Gastrocnemius medialis (tissue), 4 donors: ENCODE results near the gene PAPOLA.

Experiments used
- POLR2A ChIP-seq, 2 donors: fragments of 450-650 bp; IDR thresholded peaks; one replicate each; pipeline ENCODE4 v1.6.1; 2017; ENCODE audit warnings: antibody characterized with exemption in 2 of 2, mild to moderate bottlenecking in 2 of 2, moderate library complexity in 2 of 2
- TF ChIP-seq, protein P1 (sequence below), 5 experiments: fragments of 450-650 bp in 3 of 5; fragments of 200-600 bp in 2 of 5; sonication (generic) in 2 of 5; IDR thresholded peaks in 4 of 5; conservative IDR thresholded peaks in 1 of 5; 1 replicate in 4 of 5; 2 replicates in 1 of 5; pipeline ENCODE4 v1.5.1; 2016 to 2019; ENCODE audit warnings: antibody characterized with exemption in 5 of 5, mild to moderate bottlenecking in 3 of 5, moderate library complexity in 3 of 5

DNA sequence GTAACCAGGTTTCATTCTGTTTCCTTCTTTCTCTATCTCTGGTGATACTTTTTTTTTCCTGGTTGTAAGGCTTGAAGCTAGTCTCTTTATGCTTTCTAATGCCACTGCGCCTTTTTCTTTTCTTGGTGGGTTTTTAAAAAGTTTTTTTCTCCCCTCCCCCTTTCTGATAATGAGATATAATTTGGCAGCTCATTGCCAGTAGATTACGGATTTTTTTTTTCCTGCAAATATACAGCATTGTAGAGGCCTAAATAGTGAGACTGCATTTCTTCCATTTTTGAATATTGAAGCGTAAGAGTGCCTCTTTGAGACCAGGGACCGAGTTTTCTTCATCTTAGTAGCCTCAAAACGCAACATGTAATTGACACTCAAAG lies 1.1 kb downstream of the PAPOLA start:
- TF ChIP-seq, protein P1, sequence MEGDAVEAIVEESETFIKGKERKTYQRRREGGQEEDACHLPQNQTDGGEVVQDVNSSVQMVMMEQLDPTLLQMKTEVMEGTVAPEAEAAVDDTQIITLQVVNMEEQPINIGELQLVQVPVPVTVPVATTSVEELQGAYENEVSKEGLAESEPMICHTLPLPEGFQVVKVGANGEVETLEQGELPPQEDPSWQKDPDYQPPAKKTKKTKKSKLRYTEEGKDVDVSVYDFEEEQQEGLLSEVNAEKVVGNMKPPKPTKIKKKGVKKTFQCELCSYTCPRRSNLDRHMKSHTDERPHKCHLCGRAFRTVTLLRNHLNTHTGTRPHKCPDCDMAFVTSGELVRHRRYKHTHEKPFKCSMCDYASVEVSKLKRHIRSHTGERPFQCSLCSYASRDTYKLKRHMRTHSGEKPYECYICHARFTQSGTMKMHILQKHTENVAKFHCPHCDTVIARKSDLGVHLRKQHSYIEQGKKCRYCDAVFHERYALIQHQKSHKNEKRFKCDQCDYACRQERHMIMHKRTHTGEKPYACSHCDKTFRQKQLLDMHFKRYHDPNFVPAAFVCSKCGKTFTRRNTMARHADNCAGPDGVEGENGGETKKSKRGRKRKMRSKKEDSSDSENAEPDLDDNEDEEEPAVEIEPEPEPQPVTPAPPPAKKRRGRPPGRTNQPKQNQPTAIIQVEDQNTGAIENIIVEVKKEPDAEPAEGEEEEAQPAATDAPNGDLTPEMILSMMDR (IDR thresholded peaks at IDR 0.05 in 4 of 5, conservative IDR thresholded peaks at IDR 0.05 in 1 of 5): no peak
- no peak for TF ChIP-seq POLR2A (IDR thresholded peaks at IDR 0.05)
